ENCODE measurements around the gene SYNRG.
"Not testable (repeated sequence)": the region's sequence is repeated elsewhere in the genome, so short reads cannot be mapped to it uniquely, and the experiment has no call there.

The SYNRG gene

DNA sequence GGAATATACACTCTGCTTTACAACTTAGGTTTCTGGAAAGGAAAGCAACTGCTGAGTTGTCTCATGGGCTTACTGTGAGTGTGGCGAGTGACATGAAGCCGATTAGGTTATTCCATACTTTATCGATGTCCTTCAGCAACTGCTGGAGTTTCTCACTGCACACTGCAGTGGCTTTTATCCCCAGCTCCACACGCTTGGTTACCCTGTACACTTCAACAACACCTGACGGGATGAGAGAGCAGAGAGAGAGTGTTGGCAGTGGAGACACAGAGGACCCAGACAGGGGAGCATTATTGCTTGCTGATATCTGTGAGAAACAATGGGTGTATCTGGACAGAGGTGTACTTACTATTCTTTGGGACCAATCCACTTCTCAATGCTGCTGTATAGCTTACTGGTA, 73.3 kb downstream of the SYNRG start:
- DNase-seq, result no peak

DNA sequence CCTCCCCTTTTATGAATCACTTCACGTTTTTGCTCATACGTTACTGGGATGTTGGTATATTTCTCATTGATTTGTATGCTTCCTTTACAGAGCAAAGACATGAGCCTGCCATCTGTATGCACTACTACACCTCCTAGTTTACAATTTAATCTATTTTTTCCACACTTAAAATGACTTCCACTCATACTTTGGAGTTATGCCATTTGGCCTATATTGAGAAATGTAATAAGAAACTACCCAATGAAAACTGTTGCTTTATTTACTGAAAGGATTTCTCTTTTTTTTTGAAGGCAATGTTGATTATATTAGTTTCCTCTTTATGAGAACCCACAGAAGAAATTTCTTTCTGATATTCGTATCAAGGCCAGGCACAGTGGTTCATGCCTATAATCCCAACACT, 76.5 kb downstream of the SYNRG start:
- no peak for DNase-seq

DNA sequence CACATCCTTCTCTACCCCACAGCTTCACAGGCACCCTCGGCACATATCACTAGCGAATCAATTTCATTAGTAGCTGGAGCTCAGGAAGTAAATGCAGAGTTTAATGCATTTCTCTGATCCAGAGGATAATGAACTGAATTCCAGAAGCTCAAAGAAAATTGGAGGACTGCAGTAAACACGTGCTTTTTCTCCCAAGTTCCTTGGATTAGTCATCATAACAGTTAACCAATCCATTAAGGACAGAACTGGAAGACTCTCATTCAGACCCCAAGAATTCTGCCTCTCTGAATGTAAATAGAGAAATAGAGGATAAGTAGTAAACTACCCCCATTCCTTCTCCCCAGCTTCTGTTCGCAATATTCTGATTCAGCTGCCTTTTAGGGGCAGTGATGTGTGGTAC, 78.8 kb downstream of the SYNRG start:
- no peak for DNase-seq

DNA sequence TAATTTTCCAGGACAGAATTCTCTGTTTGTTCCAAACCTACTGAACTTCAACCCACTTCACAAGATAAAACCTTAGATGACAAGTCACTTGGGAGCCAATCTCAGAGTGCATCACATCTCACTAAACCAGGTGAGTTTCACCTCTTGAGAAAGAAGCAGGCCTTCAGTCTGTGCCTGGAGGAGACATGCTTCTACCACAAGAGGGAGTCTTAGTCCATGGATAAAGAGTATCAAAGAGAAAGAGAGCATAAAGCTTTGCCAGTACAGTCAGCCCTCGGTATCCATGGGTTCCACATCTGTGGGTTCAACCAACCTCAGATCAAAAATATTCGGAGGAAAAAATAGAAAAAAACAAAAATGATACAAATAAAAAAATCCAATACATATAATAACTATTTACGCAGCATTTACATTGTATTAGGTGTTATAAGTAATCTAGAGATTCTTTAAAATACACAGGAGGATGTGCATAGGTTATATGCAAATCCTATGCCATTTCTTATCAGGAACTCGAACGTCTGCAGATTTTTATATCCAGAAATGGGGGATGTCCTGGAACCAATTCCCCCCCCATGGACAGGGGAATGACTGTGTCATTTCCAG, 81.9 kb downstream of the SYNRG start:
- DNase-seq, result peak in 1 of 2 experiments; percentile 25

DNA sequence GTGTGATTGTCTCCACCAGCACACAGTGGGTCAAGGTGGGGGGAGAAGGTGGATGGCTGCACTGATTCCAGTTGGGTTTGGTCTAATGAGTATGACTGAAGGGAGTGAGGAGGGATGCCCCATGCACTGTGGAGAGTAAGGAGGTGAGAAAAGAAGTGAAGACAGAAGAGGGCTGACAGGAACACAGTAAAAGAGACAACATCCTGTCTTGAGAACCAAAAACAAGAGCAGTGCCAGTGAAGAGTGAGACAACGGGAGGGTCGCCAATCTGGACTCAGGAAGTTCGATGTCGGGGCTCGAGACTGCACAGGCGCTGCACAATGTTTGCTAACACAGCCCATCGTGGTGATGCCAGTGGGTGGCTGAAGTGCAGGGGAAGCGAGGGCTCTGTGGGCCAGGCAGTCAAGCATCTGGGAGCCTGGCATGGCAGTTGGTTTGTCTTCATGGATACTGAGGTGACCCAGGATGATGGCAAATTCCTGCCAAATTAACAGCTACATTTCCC, 85.5 kb downstream of the SYNRG start:
- no peak for DNase-seq

DNA sequence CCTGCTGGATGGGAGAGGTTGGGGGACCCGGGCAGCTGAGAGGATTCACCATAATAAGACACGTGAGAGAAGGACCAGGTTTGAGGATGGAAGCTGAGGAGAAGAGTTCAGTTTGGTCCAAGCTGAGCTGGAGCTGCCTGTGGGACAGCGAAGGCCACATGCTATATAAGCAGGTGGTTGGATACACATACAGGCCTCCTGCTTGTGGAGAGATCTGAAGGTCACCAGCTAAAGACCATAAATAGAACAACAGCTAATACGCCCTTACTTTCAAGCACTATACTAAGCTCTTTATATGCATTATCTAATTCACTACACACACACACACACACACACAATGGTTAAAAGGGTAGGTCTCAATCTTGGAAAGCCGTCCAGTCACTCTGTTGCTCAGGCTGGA, 87.4 kb downstream of the SYNRG start:
- no peak for DNase-seq

DNA sequence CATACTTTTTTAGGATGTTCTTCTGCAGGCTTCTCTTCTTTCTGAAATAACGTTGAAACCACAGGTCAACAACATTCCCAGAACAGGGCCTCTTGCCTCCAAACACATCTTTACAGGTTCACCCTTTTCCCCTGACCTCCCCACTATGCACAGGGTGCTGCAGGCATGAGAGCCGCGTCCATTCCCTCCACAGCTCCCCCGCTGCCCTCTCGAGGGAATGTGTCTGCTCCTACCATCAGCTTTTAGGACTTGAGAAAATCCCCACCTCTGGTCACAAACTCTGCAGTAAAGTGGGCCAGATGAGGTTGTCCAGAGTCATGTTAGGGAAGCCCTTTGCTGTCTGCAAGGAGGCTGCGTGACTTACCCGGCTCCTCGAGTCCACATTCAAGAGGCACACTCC, 89.0 kb downstream of the SYNRG start:
- no peak for DNase-seq

DNA sequence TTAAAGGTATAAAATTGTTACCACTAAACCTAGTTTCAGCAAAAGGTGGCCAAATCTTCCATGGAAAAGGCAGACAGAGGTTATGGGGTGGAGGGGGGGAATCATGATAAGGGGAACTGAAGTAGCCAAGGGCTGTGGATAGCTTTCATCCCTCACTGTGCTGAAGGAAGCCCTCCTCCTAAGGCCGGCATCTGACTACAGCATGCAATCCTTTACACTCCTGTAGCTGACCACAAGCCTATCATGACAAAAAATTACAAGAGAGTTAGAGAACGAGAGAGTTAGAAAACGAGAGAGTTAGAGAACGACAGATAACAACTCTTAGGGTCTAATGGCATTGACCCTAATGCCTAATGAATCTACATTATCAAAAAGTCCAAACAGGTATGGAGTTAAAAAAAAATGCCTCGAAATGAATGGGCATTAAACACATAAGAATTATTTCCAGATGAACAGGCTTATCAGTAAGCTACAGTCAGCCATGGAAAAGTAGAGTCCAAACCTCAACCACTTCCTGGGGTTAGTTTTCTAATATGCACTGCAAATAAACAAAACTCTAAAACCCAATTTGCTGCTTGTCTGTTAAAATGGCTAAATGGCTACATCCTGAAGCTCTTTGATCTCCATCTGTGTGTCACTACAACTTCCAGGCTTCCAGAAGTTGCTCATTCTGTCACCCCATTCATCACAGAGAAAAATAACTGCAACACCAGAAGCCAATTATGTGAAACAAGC, 89.8 kb downstream of the SYNRG start:
- no peak for DNase-seq

DNA sequence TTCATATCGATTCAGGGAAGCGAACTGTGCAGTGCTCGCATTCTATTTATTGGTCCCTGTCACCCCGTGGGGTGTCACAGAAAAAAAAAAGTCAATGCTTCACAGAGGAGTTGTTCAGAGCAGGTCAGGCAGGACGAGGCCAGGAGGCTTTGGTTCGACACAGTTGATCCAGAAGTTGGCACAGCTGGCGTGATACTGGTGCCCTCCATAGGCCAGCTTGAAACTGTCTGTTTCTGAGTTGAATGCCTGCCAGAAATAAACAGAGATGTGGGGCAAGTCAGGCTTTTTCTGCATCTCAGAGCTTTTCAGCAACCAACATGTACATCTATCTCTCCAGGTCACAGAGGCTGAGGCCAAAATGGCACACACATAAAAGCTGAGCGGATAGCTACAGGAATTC, 90.4 kb downstream of the SYNRG start:
- DNase-seq, result no peak

DNA sequence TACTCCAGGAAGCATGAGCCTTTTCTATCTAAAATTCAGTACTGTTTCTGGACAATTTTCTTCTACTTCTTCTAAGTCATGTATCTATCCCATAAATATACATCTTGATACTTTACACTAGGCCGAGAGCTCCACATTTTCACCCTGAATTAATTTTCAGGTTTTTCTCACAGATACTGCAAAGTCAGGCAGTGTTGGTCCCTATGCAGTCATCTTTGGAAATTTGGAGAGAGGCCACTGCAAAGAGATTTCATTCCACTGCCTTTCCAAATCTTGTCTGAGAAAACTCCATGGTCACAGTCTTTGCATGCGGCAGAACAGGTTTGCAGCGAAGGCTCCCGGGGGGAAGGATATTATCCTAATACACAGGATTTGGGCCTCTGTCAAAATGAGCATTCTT, 91.3 kb downstream of the SYNRG start:
- DNase-seq, result no peak

DNA sequence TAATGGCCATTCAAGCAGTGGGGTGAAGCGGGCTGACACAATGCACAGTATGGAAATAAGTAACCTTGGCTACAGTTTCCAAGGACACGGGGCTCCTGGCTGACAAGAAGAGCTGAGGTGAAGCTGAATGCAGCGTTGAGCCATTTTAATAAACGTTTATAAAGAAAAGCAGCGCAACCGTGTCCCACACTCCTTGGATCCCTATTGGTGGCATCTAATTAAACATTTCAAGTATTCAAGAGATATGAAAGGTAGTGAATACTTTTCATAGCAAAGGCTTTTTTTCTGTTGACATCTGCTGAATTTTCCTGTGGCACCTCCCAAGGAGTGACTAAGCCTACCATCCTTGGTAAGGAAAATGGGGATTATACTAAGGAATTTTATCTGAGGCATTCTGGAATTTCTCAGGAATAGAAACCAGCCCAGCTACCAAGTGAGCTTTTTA, 93.1 kb downstream of the SYNRG start:
- no peak for DNase-seq

DNA sequence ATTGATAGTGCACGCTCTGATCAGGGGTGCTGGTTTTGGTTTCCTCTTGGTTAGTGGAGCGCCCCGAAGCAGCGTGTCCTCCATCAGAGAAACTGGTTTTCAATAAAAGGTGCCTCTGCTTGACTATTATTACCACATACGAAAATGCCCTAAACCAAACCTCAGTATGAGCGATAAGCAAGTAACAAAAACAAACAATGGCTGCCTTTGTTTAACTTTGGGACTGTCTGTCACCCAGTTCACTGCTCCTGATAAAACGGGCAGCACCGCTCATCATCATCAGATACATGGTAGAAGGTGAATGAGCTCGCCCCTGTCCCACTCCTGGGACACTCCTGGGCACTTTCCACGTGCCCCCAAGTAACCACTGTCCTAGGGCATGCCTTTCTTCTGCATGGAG, 95.5 kb downstream of the SYNRG start:
- no peak for DNase-seq

DNA sequence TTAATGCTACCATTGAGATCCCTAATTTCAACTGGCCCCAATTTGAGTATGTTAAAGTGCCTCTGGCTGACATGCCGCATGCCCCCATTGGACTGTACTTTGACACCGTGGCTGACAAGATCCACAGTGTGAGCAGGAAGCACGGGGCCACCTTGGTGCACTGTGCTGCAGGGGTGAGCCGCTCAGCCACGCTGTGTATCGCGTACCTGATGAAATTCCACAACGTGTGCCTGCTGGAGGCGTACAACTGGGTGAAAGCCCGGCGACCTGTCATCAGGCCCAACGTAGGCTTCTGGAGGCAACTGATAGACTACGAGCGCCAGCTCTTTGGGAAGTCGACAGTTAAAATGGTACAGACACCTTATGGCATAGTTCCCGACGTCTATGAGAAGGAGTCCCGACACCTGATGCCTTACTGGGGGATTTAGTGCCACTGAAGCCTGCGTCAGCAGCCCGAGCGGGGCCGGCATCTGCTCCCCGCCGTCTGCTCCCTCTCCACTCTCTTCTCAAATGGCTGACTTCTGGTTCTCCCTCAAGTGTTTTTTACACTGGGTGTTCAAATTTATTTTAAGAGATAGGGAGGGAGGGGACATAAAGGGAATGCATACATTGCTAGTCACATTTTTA, 96.7 kb downstream of the SYNRG start:
- no peak for DNase-seq

DNA sequence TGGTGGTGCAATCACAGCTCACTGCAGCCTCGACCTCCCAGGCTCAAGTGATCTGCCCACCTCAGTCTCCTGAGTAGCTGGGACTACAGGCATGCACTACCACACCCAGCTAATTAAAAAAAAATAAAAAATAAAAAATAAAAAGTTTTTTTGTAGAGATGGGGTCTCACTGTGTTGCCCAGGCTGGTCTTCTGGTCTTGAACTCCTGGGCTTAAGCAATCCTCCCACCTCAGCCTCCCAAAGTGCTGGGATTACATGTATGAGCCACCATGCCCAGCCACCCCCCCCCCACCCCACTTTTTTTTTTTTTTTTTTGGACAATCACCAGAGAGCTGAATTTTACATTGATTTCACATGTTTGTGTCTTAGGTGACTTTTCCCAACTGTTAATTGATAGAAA, 97.6 kb downstream of the SYNRG start:
- DNase-seq, result not testable (repeated sequence)

DNA sequence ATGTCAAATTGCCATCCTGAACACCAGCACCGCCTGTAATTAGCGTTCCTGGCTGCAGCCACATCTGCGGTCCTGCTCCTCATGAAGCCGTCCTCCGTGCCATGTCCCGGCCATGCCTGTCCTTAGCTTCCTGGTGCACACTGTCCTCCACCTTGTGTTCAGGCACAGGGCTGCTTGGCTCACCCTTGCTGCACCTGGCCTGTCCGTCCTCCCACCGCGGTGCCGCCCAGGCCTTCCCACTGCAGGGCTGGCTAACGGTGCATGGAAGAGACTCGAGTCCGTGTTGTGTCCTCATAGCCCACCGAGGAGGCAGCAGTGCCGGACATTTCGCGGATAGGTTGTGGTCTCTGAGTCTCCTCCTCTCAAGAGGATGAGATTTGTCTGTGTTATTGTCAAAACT, 99.2 kb downstream of the SYNRG start:
- no peak for DNase-seq

DNA sequence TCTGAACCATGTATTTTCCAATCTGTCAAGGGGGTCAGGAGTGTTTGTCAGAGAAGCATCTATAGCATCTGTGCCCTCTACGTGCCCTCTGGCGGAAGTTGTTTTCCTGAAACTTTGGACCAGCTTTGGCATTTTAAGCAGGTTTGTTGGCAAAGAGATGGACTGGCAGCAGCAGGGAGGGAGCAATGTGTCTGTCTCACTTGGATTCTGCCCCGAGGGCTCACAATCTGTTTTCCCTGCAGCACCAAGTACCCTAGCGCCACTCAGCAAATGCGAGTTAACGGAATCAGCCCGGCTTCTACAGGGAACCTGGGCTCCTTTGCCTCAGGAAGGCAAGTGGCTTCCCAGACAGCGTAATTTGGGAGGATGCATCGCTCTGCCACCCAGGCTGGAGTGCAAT, 102.1 kb downstream of the SYNRG start:
- DNase-seq, result peak; percentile 35 to 75

DNA sequence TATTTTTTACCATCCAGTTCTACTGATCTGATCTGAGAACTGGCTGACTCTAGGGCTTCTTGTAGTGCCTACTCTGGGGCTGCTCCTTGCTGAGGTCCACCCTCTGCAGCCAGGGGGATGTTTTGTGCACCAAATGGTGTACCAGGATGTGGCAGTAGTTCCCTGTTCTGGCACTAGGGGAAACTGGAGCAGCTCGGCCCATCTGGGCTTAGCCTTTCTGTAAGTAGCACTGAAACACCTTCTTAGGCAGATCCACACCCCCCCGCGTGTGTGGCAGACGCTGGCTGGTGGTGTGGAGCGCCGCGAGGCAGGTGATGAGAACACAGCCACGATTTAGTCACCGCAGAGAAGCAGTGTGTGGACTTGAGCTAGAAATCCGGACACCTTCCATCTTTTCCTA, 102.5 kb downstream of the SYNRG start:
- DNase-seq, result peak; percentile 49 to 53

DNA sequence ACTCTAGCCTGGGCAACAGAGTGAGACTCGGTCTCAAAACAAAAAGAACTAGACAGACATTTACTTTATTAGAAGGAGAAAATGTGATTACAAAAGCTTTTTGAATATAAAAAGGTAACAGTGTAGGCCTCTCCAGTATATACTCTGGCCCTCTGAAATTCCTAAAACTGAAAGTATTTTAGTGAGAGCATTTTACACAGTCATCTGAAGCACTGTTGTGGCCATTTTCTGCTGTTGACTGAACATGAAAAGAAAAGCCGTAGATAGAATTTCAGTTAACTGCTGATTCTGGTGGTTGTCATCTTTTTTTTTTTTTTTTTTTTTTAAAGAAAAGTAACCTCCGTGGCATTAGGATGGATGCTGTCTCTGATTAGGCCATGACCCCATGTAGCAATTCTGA, 103.9 kb downstream of the SYNRG start:
- no peak for DNase-seq

DNA sequence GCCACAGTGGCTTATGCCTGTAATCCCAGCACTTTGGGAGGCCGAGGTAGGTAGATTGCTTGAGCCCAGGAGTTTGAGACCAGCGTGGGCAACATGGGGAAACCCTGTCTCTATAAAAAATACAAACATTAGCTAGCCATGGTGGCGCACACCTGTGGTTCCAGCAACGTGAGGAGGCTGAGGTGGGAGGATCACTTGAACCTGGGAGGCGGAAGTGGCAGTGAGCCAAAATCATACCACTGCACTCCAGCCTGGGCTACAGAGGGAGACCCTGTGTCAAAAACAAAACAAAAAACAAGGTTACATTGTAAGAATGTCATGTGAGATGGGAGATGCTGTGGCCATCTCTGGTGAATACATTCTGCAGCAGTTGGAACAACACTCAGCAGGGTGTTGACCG, 106.1 kb downstream of the SYNRG start:
- no peak for DNase-seq

DNA sequence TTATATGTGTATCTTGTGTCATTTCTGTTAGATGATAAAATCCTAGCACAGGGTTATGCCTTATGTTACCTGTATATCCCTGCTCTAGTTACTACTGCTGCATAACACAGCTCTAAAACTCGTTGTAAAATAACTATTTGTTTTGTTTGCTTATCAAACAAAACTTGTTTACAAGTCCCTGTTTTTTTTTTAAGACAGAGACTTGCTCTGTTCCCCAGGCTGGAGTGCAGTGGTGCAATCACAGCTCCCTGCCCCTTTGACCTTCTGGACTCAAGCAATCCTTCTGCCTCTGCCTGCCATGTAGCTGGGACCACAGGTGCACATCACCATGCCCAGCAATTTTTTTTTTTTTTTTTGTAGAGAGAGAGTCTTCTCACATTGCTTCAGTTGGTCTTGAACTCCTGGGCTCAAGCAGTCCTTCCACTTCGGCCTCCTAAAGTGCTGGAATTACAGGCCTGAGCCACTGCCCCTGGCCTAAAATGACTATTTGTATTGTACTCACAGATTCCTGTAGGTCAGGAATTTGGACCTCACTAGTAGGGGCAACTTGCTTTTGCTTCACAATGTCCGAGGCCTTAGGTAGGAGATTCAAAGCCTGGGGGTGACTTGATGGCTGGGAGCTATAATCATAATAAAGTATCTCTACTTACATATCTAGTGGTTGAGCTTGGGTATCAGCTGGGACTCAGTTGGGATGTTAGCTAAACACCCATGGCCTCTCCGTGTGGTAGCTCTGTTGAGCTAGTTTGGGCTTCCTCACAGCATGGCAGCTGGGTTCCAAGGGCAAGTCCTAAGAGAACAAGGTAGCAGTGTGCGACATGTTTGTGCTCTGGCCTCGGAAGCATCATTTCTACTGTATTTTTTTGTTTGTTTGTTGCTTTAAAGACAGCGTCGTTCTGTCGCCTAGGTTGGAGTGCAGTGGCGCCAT, 106.9 kb downstream of the SYNRG start:
- DNase-seq, result no peak

DNA sequence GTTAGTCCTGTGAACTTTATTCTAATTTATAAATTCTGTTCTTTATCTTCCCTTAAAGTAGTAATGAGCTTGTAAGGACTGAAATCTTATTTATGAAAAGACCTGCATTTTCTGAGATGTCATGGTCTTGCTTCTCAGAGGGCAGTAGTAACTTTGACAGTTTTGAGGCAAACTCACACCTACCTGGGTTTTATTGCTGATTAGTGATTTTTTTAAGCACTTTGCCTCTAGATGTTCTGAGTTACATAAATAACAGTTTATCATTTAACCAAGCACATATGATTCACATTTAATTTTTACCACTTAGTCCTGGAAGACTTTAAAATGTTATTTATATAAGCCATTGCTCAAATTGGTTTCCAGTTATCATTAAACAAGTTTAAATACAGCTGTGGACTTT, 108.8 kb downstream of the SYNRG start:
- DNase-seq, result no peak

DNA sequence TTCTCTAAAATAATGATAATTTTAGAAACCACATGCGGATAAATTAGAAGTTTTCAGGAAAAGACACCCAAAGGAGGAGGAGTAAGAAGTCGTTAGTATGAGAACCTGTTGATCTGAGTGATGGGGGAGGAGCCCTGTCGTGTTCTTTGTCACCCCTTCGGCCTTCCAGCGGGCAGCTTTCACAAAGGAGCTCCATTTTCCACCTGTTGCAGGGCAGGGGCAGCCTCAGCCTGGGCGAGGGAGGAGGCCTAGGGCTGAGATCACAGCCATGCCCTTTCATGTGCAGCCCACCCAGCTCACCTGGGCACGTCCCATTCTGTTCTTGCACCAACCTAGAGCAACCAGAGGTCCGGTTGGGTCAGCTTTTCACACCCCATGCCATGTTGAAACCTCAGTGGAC, 114.2 kb downstream of the SYNRG start:
- no peak for DNase-seq

DNA sequence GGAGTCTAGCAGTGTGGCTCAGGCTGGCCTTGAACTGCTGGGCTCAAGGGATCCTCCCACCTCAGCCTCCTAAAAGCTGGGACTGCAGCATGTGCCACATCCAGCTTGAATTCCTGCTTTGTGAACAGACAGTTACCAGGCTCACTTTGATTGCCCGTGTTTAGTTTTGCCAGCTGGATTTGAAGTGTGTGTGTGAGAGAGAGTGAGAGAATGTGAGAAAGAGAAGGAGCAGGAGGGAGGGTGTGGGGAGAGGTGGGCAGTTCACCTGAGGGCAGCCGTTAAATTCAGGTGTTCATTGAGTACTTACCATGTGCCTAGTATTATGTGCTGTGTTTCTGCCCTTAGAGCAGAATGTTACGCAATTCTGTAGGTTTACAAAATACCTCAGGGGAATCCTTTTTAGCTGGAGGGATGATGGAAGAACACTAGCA, 114.8 kb downstream of the SYNRG start:
- DNase-seq, result no peak

Measured in NCI-H446 (cell line).